Ovary (tissue), 9 donors: ENCODE results near the gene ERRFI1. TPM values are rescaled to one million over a fixed set of nuclear protein-coding genes. Genes with fewer than 3 reads are reported as not detected.
"Not testable (repeated sequence)": the region's sequence is repeated elsewhere in the genome, so short reads cannot be mapped to it uniquely, and the experiment has no call there.

Source experiments
- DNase-seq, 5 donors: peaks; one replicate each; pipeline ENCODE4 v3.0.0-alpha.2; 2019 to 2020
- H3K27ac ChIP-seq, 2 donors: fragments of 200-600 bp; one replicate each; pipeline versions ENCODE4 v1.5.1 to v1.8.0; 2019 to 2022
- H3K27me3 ChIP-seq: fragments of 200-600 bp; one replicate; pipeline ENCODE4 v1.8.0; 2022
- H3K36me3 ChIP-seq: fragments of 200-600 bp; sonication (generic); one replicate; pipeline ENCODE4 v1.5.1; 2019
- H3K4me1 ChIP-seq: one replicate; pipeline ENCODE4 v1.8.1; 2013; ENCODE audit warnings: mild to moderate bottlenecking, moderate library complexity; ENCODE audit not compliant: insufficient read depth
- H3K4me3 ChIP-seq: fragments of 200-600 bp; sonication (generic); one replicate; pipeline ENCODE4 v1.5.1; 2017
- H3K9me3 ChIP-seq, 2 donors: fragments of 200-600 bp in 1 of 2; sonication (generic) in 1 of 2; one replicate each; pipeline versions ENCODE4 v1.5.1 to v1.8.1; 2013 to 2019; ENCODE audit warnings: mild to moderate bottlenecking in 1 of 2, moderate library complexity in 1 of 2
- CTCF ChIP-seq, 3 donors: fragments of 450-650 bp in 2 of 3; fragments of 200-600 bp in 1 of 3; IDR thresholded peaks; one replicate each; pipeline versions ENCODE4 v1.5.1 to v1.8.0; 2016 to 2022; ENCODE audit warnings: antibody characterized with exemption in 3 of 3, mild to moderate bottlenecking in 1 of 3
- EP300 ChIP-seq: sonication (generic); formaldehyde crosslinking; IDR thresholded peaks from one replicate; pipeline ENCODE4 v1.6.1; 2017; ENCODE audit warnings: antibody characterized with exemption
- POLR2A ChIP-seq: fragments of 450-650 bp; IDR thresholded peaks from one replicate; pipeline ENCODE4 v1.6.1; 2017; ENCODE audit warnings: antibody characterized with exemption, mild to moderate bottlenecking, moderate library complexity
- WGBS, 3 donors: extraction: QIAGEN DNeasy Blood & Tissue Kit in 1 of 3; methylation state at CpG; one replicate each; pipeline versions ENCODE4 v1.1.5 to v1.1.7; 2013 to 2017; 5-methylcytosine and 5-hydroxymethylcytosine counted together
- intact Hi-C, 4 donors: fragments of 100-400 bp; cut with DNase I; formaldehyde crosslinking; loops; one replicate each; pipeline versions ENCODE4 v1.11.0 to v1.15.1; 2022 to 2023
- polyA plus RNA-seq, 2 donors: library from polyadenylated mRNA; stranded (reverse); fragments of 200-250 nt in 1 of 2; fragments of 350-450 nt in 1 of 2; fragmentation: Illumina TruSeq in 1 of 2; extraction: RNeasy Lipid Tissue Mini Kit (QIAGEN cat#74804) in 1 of 2; gene quantifications; one replicate each; pipeline ENCODE4 v1.2.3, GENCODE V29; 2013 to 2014
- total RNA-seq, 7 donors: library from RNA; depleted of rRNA in 2 of 7; stranded (reverse); fragments of >200 nt in 2 of 7; fragmentation: NEBNext Ultra II Directional in 3 of 7; extraction: Animal tissue kit (Norgen Biotek cat#: 25700) in 3 of 7; gene quantifications; one replicate each; pipeline versions ENCODE4 v1.1.0 to v1.2.4, GENCODE V29; 2016 to 2023
- donor health status: DM: no; HTN: no; CAD: no; lungs with moderate emphysema.
- donor health status: DM: no; HTN: no; CAD: no.
- donor health status: Bipolar disorder and iron deficiency.
- donor health status: DM: yes; HTN: yes; CAD: no.
- donor health status: DM: no; HTN: no; CAD: no.
- donor health status: DM: yes; HTN: yes; CAD: no.

ERRFI1 gene
- total and polyA plus RNA-seq, 9 donors, result 61.3 to 256 (median 109) TPM

- Histone ChIP-seq H3K4me3 (no peak overlapping the region), H3K36me3 (no peaks in the 10 kb centered on the region), H3K4me1 (peaks cover 5% of the 10 kb centered on the region), H3K27ac (no peak overlapping the region), H3K27me3 (no peaks in the 10 kb centered on the region), H3K9me3 (no peaks in the 10 kb centered on the region)
- DNase-seq, result no peak
- intact Hi-C loops, result no loop called here
- WGBS, 3 donors, result 72 to 75% (median 74%) methylated on average over 11 of the region's 11 CpGs
- TF ChIP-seq EP300 (no peak), CTCF (IDR thresholded peaks at IDR 0.05) (no peak), POLR2A (no peak)
Observed at GRCh38 chr1:8061673-8062386, 35.7 kb upstream of the ERRFI1 start.

DNA sequence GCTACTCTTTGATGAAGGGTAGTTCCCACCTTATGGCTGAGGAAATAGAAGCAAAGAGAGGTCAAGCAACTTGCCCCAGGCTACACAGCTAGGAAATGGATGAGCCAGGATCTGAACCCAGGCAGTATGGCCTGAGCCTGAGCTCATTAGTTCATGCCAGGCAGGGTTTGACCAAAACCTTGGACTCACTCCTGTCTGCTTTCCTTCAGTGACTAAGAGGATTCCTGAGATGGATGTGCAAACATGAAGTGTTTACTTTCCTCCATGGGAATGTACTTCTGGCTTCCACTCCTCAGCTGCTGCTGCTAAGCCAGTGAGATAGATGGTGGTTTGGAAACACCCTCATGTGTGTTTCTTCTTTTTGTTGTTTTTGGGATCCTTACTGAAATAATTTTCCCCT is 35.1 kb upstream of the ERRFI1 start:
- Histone ChIP-seq H3K4me3 (no peak overlapping the region), H3K36me3 (no peaks in the 10 kb centered on the region), H3K9me3 (no peaks in the 10 kb centered on the region), H3K27ac (peak overlapping the region in 1 of 2 donors; percentile 42), H3K27me3 (no peaks in the 10 kb centered on the region), H3K4me1 (peaks cover 5% of the 10 kb centered on the region)
- TF ChIP-seq EP300, result no peak
- no peak for TF ChIP-seq POLR2A
- no peak for TF ChIP-seq CTCF (IDR thresholded peaks at IDR 0.05)
- peak in 1 of 5 donors; percentile 38 for DNase-seq
- intact Hi-C loops, result no loop called here

DNA sequence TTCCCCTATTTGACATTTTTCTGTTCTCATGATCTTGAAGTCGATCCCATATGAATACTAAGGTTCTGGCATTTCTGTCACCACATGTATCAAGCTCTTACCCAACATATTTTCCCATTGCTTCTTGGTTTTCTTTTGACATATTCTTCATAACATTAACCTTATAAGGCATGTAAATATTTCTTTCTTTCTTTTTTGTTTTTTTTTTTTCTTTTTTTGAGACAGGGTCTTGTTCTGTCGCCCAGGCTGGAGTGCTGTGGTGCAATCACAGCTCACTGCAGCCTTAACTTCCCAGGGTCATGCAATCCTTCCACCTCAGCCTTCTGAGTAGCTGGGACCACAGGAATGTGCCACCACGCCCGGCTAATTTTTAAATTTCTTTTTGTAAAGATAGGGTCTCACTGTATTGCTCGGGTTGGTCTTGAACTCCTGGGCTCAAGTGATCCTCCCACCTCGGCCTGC is 33.1 kb upstream of the ERRFI1 start:
- peaks cover 5% of the 10 kb centered on the region for H3K4me1 ChIP-seq
- no peak for DNase-seq
- TF ChIP-seq EP300 (no peak), CTCF (IDR thresholded peaks at IDR 0.05) (no peak), POLR2A (no peak)
- H3K27ac ChIP-seq, result no peak overlapping the region
- no peaks in the 10 kb centered on the region for H3K9me3 ChIP-seq
- H3K36me3 ChIP-seq, result no peaks in the 10 kb centered on the region
- no peaks in the 10 kb centered on the region for H3K27me3 ChIP-seq
- no peak overlapping the region for H3K4me3 ChIP-seq
- 62 to 74% (median 71%) methylated on average over 6 of the region's 6 CpGs for WGBS, 3 donors
- intact Hi-C loops, result no loop called here

- H3K27me3 ChIP-seq, H3K4me3 ChIP-seq, H3K9me3 ChIP-seq, H3K36me3 ChIP-seq, DNase-seq, H3K4me1 ChIP-seq, H3K27ac ChIP-seq, intact Hi-C loops: not testable (repeated sequence)
- 96 to 97% (median 96%) methylated on average over 7 of the region's 7 CpGs for WGBS, 3 donors
Observed at GRCh38 chr1:8057779-8058178, 31.7 kb upstream of the ERRFI1 start.

GRCh38 chr1:8055973-8056372 is 29.9 kb upstream of the ERRFI1 start:
- Histone ChIP-seq H3K9me3 (no peaks in the 10 kb centered on the region), H3K4me3 (no peak overlapping the region), H3K27ac (no peak overlapping the region), H3K4me1 (peaks cover under 1% of the 10 kb centered on the region), H3K27me3 (no peaks in the 10 kb centered on the region), H3K36me3 (no peaks in the 10 kb centered on the region)
- intact Hi-C loops, result no loop called here
- 90 to 92% (median 91%) methylated on average over 4 of the region's 4 CpGs for WGBS, 3 donors
- TF ChIP-seq CTCF (IDR thresholded peaks at IDR 0.05) (no peak), POLR2A (no peak), EP300 (no peak)
- DNase-seq, result no peak
